Brain microvascular endothelial cell (primary cell): Measurements from ENCODE around the gene NDUFAF8.

ENCODE experiments used
- DNase-seq: peaks from one replicate; pipeline ENCODE4 v3.0.0-alpha.2; 2020
- H3K27ac ChIP-seq: fragments of 250-450 bp; sonication (Bioruptor Pico); 2 replicates; pipeline ENCODE4 v1.5.1; 2020; ENCODE audit warnings: mild to moderate bottlenecking, moderate library complexity
- H3K27me3 ChIP-seq: fragments of 250-450 bp; sonication (Bioruptor Pico); replicated peaks from 2 replicates; pipeline ENCODE4 v1.5.1; 2020; ENCODE audit warnings: mild to moderate bottlenecking
- H3K36me3 ChIP-seq: fragments of 250-450 bp; sonication (Bioruptor Pico); replicated peaks from 2 replicates; pipeline ENCODE4 v1.5.1; 2020; ENCODE audit warnings: mild to moderate bottlenecking
- H3K4me3 ChIP-seq: 2 replicates; pipeline ENCODE4 v1.5.1; 2011; ENCODE audit warnings: low read depth, mild to moderate bottlenecking, control low read depth, low read length, moderate library complexity
- CTCF ChIP-seq: IDR thresholded peaks from 2 replicates; pipeline ENCODE4 v1.5.1; 2011; ENCODE audit warnings: low read depth, mild to moderate bottlenecking, moderate library complexity, low read length, control low read depth, inconsistent platforms; ENCODE audit errors: missing control alignments
- in situ Hi-C: cut with HindIII; loops from 2 replicates; pipeline ENCODE4 v1.10.0; 2017; ENCODE audit warnings: low sequenced_read_pairs, low pct_ligation_motif_present

NDUFAF8 gene

GRCh38 chr17:81257533-81257932 is 18.4 kb downstream of the NDUFAF8 start:
- H3K27ac ChIP-seq = no peak overlapping the region
- H3K27me3 ChIP-seq = no peaks in the 10 kb centered on the region
- H3K36me3 ChIP-seq = peaks cover 32% of the 10 kb centered on the region
- H3K4me3 ChIP-seq = no peak overlapping the region
- TF ChIP-seq CTCF = no peak
- DNase-seq = no peak
- in situ Hi-C loops = no loop called here

DNA sequence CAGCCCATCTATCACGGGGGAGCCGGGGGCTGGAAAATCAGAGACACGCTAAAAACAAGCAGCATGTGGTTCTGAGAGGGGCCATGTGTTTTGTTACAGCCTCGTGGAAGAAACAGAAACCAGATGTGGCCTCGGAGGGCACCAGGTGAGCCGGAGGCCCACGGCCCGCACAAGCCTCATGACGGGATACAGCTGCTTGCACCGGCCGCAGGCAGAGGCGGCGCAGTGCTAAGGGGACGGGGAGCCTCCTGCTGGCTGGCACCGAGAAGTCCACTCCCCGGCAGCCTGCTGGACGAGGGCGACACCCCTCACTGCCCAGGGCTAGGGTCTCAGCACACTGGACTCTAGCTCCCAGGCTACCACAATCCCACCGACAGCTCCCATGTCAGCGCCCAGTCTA is 19.2 kb downstream of the NDUFAF8 start:
- Histone ChIP-seq H3K27ac (no peak overlapping the region), H3K36me3 (peaks cover 36% of the 10 kb centered on the region), H3K4me3 (no peak overlapping the region), H3K27me3 (no peaks in the 10 kb centered on the region)
- in situ Hi-C loops = no loop called here
- DNase-seq = no peak
- no peak for TF ChIP-seq CTCF

DNA sequence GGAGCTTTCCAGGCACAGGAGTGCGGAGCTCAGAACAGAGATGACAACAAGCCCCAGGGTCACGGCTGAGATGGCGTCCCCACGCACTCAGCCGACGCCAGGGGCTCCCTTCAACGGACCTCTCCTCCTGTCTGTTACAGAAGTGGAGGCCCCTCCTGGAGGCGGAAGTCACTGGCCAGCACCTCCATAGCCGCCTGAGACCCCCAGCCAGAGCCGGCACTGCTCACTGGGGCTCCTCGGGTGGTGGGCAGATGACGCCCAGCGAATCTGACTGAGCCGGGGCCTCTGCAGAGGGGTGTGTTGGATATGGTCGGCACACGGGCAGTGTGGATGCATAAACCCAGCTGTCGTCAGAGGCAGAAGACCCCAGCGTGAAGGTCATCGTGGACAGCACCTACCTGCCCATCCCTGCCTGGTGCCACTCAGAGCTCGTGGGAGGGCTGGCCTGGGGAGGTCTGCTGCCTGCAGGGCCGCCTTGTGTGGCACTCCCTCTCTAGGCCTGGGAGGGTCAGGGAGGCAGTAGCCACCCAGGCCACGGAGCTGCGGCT is 20.0 kb downstream of the NDUFAF8 start:
- Histone ChIP-seq H3K4me3 (no peak overlapping the region), H3K27ac (no peak overlapping the region), H3K27me3 (no peaks in the 10 kb centered on the region), H3K36me3 (peaks cover 44% of the 10 kb centered on the region)
- in situ Hi-C loops = no loop called here
- no peak for DNase-seq
- no peak for TF ChIP-seq CTCF

DNA sequence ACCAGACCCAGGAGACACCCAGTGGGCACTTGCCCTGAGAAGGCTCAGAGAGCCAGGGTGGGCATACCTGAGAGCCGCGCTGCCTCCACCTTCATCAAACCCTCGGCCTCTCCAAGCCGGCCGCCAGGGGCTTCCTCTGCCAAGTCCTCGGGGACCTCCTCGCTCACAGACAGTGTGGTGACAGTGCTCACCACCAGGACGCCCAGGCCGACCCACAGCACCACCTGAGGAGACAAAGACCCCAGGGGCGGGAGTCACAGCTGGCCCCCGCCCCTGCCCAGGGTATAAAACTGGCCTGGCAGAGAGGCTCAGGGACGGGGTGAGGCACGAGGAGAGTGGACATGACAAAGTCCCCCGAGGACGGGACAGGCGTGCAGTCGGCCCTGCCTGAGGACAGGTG is 21.1 kb downstream of the NDUFAF8 start:
- H3K4me3 ChIP-seq = no peak overlapping the region
- no peak overlapping the region for H3K27ac ChIP-seq
- in situ Hi-C loops = no loop called here
- DNase-seq = no peak
- no peaks in the 10 kb centered on the region for H3K27me3 ChIP-seq
- peaks cover 53% of the 10 kb centered on the region for H3K36me3 ChIP-seq
- TF ChIP-seq CTCF = no peak

DNA sequence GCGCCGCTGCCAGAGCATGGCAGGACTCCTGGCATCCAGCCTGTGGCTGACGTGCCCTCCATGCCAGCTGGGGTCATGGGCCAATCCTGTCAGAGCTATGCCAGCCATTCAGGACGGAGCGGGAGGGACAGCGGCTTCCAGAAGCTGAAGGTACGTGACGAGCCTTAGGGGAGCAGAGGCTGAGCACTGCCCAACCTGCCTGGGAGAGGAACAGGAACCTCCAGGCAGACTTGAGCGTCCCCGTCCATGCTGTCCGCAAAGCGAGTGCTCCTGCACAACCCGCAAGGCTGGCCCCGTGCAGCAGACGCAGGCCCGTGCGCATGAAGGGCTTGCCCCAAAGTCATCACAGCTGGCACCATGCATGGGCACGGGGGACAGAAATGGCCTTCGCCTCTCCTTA is 21.5 kb downstream of the NDUFAF8 start:
- no peaks in the 10 kb centered on the region for H3K27me3 ChIP-seq
- H3K36me3 ChIP-seq = peaks cover 57% of the 10 kb centered on the region
- H3K27ac ChIP-seq = no peak overlapping the region
- in situ Hi-C loops = no loop called here
- no peak for TF ChIP-seq CTCF
- no peak overlapping the region for H3K4me3 ChIP-seq
- DNase-seq = no peak

GRCh38 chr17:81261096-81261495 is 22.0 kb downstream of the NDUFAF8 start:
- TF ChIP-seq CTCF = no peak

More at GRCh38 chr17:81261096-81261495, 22.0 kb downstream of the NDUFAF8 start:
- no peak overlapping the region for H3K27ac ChIP-seq
- no peaks in the 10 kb centered on the region for H3K27me3 ChIP-seq
- peaks cover 61% of the 10 kb centered on the region for H3K36me3 ChIP-seq
- no peak for DNase-seq
- in situ Hi-C loops = no loop called here
- H3K4me3 ChIP-seq = no peak overlapping the region
